Measurements from ENCODE around the gene NCAPH2.

Gene NCAPH2

GRCh38 chr22:50507991-50508884, at the start of gene NCAPH2:
TSS of gene NCAPH2 (plus strand) at chr22:50508224. CDS start at chr22:50508338, 114 bp downstream.
- DNase-seq (ENCODE audit: low spot score): peak; percentile 100

- DNase-seq (ENCODE audit: low spot score): no peak
These were observed 49.0 kb upstream of the NCAPH2 start for GRCh38 chr22:50459016-50459415.

DNA sequence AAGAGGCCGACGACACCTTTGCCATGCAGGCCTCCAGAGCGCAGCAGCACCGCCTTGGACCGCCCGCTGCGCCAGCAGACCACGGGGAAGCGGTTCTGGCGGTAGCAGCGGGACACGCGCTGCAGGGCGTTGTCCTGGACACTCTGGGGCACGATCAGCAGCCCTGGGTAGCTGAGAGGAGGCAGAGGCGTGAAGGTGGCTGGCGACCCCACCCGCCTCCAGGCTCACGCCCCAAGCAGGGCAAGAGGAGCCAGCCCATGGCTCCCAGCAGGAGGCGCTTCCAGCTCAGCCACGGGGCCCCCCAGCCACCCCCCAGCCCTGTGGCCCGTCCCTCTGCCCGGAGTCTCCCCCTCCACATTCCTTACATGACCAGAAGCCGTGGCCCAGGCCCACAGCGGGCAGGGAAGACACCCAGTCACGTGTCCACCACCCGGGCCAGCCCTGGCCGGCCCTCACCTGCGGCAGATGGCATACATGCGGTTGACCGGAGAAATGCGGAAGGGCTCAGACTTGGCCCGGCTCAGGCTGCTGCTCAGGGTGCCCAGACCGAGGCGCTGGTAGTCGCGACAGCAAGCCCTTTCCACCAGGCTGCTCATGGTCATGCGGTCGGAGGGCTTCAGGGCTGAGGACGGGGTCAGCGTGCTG, 48.4 kb upstream of the NCAPH2 start:
- no peak for DNase-seq (ENCODE audit: low spot score)

GRCh38 chr22:50460938-50461337, 47.1 kb upstream of the NCAPH2 start:
- DNase-seq (ENCODE audit: low spot score): no peak

DNA sequence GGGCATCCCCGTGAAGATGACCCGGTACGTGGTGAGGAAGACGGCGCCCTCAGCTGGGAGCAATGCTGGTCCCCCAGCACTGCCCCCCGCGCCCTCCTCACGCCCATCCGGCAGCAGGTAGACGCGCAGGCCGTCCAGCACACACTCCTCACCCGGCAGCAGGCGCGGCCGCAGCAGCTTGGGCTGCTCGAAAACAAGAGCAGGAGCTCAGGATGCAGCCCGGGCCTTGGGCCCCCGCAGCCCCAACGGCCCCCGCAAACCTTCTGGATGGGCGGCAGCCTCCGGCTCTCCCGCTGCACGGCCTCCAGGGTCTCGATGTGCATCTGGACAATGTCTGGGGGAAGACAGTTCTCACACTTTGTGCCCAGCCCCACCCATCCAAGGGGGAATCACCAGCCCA, 46.5 kb upstream of the NCAPH2 start:
- no peak for DNase-seq (ENCODE audit: low spot score)

- no peak for DNase-seq (ENCODE audit: low spot score)
These were observed 46.0 kb upstream of the NCAPH2 start for GRCh38 chr22:50461979-50462540.

DNA sequence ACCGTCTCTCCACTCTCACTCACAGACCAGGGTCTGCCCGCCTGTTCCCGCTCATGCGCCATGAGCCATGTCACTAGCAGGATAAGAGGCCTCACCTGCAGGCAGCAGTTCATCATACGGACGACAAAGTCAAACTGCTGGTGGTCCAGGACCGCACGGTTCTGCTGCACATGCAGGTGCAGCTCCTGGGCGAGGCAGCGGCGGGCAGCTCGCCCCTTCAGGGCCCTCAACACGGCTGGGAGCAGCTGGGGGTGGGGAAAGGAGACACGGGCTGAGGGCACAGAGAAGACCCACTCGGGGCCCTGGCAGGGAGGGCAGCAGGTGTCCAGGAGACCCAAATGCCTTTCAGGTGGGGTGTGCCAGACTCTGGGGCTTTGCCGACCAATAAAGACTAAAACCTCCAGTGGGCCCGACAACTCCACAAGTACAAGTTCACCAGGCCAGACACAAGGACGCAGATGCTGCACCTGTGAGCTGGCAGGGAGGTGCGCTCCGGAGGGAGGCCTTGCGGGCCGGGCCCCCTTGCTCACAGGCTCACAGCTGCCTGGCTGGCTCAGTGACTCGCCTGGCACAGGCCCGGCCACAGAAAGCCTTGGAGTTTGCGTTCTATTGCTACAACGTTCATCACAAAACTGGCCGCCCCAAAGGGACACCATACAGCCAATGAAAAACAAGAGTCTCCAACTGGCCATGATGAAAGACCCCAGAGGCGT, 44.7 kb upstream of the NCAPH2 start:
- DNase-seq (ENCODE audit: low spot score): no peak

DNA sequence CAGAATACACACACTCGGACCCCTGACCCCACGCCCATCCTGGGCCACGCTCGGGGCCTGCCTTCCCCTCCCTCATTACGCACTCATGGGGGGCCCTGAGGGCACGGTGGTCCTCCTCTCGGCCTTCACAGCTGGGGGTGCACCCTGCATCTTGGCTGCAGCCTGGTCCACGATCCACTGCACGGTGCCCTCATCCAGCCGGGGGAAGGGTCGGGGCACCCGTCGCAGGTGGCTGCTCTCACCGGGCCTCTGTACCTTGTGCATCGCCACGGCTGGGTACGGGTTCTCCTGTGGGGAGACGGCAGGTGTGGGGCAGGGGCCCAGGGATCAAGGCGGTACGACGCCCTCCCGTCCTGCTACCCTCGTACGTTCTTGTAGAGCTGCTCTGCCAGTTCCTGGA, 43.6 kb upstream of the NCAPH2 start:
- no peak for DNase-seq (ENCODE audit: low spot score)

DNA sequence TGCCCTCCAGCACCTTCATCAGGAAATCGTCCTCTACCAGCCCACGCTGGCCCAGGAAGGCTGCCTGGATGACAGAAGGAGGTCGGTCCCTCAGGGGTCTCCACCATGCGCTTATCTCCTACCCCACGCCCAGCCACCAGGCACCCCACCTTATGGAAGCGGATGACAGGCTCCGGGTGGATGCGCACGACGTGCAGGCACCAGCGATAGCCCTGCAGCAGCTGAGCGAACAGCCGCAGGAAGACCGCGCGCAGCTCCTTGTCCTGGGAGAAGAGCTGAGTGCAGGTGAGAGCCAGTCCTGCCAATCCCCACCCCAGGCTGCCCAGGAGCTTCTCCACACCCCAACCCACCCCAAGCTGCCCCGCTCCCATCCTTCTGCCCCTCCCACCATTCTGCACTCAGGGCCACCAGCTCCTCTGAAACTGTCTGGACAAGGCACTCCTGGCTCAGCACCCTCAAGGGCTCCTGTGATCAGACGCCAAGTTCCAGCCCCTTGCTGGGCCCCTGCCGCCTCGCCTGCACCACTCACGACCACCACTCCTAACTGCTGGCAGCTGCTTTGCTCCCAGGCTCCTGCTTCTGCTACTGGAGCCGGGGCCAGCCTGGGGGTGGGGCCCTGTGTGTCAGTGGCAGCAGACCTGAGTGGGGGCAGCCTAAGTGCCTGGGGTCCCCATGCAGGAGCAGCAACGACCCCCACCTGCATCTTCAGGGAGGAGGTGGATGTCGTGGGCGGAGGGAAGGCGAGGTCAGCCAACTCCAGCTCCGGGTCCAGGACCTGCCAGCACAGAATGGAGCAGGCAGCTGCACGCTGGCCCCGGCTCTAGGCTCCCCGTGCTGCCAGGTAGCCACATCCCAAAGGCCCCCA, 42.7 kb upstream of the NCAPH2 start:
- DNase-seq (ENCODE audit: low spot score): no peak

- DNase-seq (ENCODE audit: low spot score): no peak
These were observed 40.7 kb upstream of the NCAPH2 start for GRCh38 chr22:50467341-50467740.

DNA sequence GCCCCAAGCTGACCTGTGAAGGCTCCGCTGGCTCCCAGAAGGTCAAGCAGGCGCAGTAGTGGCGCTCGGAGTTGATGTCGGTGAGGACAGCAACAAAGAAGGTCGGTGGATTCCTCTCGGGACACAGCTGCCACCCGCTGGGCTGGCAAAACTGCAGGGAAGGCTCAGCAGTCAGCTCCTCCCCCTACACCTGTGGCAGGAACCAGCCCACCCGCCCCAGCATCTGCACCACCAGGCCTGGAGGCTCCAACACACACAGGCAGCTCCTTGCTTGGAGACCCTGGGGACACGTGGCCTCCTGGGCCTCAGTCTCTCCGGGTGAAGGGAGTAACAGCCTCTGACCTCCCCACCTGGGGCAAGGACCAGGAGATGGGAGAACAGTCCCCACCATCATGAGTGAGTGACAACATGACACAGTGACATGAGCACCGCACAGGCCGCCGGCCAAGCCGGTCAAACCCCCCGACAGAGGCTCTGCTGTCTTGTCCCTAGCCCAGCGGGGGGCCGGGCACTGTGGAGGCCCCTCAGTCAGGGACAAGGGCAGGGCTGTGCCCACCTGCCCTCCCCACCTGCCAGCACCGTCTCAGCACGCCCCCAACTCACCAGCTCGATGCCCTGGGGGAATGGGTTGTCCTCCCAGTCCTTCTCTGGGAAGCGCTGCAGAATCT, 40.1 kb upstream of the NCAPH2 start:
- no peak for DNase-seq (ENCODE audit: low spot score)

GRCh38 chr22:50468626-50469025, 39.4 kb upstream of the NCAPH2 start:
- no peak for DNase-seq (ENCODE audit: low spot score)

DNA sequence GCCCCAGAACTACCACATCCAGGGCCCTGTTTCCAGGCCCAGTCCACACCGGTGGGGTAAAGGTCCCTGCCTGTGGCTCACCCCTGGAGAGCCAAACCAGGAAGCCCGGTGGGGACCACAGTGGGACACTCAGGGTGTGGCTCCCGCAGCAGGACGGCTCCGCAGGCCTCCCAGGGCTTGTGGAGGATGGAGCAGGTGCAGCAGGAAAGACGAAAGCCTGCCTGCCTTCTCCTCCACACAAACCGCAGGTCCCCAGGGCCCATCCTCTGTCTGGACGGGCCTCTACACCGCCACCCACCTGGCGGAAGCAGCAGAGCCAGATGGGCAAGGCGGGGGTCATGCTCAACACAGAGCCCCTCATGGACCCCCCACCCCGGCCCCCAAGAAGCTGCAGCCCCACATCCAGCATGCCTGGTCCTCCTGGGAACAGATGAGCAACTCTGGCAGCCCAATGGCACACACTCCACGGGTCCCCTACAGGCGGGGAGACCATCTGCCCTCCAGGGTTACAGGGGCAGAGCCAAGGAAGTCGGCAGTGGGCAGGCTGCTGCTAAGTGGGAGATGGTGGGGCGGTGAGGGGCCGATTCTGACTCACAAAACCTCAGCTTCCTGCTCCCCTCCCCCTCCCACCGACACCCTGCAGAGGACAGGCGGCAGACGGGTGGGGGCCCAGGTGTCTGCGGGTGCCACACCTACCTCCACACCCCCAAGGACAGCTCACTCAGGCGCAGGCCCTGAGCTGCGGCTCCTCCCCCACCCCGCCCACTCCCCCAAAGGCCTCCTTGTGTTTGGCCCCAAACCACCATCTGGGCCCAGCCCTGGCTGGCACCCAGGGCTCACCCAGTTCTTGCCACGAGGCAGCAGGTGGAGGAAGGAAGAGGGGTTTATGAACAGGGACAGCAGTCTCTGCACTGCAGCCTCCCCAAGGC, 38.4 kb upstream of the NCAPH2 start:
- DNase-seq (ENCODE audit: low spot score): no peak

DNA sequence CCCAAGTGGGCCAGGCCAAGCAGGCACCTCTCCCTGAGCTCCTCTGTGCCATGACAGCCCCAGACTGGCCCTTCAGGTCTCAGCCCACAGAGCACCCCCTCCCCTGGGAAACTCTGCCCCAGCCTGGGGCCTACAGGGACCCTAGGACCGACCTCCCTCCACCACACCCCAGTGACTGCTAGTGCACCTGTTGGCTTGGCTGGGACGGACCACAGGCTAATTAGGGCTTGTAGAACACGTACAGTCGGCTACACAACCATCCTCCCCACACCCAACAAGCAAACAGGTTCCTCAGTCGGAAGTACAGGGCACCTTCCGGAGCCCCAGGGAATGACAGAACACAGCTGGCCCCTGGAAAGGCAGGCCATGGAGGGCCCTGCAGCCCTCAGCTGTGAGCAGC, 37.5 kb upstream of the NCAPH2 start:
- no peak for DNase-seq (ENCODE audit: low spot score)

DNA sequence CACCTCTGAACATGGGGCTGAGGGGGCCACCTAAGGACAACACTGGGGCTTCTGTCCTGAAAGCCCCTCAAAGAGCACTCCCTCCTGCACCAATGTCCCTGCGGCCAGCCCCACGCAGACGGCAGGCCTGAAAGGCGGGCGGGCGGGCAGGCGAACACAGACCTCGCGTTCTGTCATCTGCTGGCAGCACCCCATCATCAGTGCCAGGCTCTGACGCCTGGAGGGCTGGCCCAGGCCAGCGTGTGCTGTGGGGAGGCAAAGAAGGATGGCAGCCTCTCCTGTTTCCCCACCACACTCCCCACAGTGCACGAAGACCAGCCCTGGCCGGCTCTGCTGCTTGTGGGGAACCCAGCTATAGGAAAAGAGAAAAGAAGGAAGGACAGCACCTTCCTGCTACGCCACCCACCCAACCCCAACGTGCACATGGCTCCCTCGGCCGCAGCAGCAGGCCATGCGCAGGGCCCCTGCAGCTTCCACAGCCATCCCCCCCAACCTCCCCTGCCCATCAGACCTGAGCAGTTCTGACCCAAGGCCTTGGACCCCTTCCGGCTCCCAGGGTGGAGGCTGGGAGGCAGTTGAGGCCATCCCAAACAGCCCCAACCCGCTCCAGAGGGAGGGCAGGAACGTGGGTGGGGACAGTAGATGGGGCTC, 36.7 kb upstream of the NCAPH2 start:
- DNase-seq (ENCODE audit: low spot score): no peak

DNA sequence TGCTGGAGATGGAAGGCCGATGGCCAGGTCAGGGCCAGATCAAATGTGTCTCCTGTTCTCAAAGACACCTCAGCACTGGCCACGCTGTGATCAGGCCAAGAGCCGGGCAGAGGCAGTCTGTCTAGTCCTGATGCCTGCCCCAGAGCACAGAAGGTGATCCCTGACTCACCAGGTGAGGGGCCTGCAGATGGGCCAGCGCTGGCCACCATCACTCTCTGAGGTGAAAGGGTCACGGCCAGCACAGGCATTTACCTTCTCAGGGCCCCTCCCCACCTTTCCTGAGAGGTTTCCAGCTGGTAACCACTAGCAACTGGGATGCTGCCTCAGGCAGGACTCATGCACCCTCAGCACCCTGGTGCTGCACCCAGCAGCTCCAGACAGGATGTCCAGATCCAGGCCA, 36.1 kb upstream of the NCAPH2 start:
- no peak for DNase-seq (ENCODE audit: low spot score)

DNA sequence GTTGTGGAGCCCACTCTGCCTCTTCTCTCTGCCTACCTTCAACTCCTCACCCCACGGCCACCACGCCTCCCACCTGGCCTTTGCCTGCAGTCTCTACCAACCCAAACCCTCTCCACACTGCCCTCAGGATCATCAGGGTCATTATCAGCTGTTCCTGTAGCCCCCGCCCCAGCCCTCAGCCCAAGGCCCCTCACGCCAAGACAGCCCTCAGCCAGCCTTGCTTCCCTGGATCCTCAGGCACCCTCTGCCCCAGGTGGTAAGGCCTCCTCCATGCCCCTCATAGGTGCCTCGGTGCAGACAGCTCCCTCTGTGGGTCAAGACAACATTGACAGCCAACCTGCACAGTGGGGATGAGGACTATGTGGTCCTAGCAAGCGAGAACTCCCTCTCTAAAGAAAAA, 34.9 kb upstream of the NCAPH2 start:
- DNase-seq (ENCODE audit: low spot score): peak; percentile 32

- no peak for DNase-seq (ENCODE audit: low spot score)
These were observed 34.0 kb upstream of the NCAPH2 start for GRCh38 chr22:50473855-50474671.
